ENCODE data around the gene ZNF804B.

ZNF804B gene

GRCh38 chr7:88965371-88965770, 205.9 kb downstream of the ZNF804B start:
- in situ Hi-C loops (cut with MboI; ENCODE audit: low sequenced_read_pairs): no loop called here

- in situ Hi-C loops (cut with MboI; ENCODE audit: low sequenced_read_pairs): no loop called here
Measured at GRCh38 chr7:88967432-88967831, 207.9 kb downstream of the ZNF804B start.

GRCh38 chr7:88969167-88969566, 209.7 kb downstream of the ZNF804B start:
- in situ Hi-C loops (cut with MboI; ENCODE audit: low sequenced_read_pairs): no loop called here

DNA sequence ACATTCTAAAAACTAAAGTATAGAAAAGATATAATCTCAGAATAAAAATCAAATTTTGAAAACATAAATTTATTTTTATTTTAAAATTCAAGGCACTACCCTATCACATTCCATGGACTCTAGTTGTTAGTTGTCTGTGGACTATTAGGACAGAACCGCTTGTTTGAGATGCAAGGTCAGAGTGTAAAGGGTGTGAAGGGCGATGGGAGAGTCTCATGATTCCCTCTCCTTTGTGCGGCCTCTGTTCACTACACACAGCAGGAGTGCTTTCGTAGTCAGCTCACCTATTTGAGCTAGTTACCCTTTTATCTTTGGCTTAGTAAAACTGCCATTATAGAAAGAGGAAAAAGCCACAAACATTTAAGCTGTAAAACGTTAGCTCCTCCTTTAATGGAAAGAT, 225.8 kb downstream of the ZNF804B start:
- in situ Hi-C loops (cut with MboI; ENCODE audit: low sequenced_read_pairs): no loop called here

- in situ Hi-C loops (cut with MboI; ENCODE audit: low sequenced_read_pairs): no loop called here
Measured at GRCh38 chr7:89001306-89001705, 241.8 kb downstream of the ZNF804B start.

- in situ Hi-C loops (cut with MboI; ENCODE audit: low sequenced_read_pairs): no loop called here
Measured at GRCh38 chr7:89002981-89003956, 243.8 kb downstream of the ZNF804B start.

- in situ Hi-C loops (cut with MboI; ENCODE audit: low sequenced_read_pairs): no loop called here
Measured at GRCh38 chr7:89012016-89012415, 252.5 kb downstream of the ZNF804B start.

- in situ Hi-C loops (cut with MboI; ENCODE audit: low sequenced_read_pairs): no loop called here
Measured at GRCh38 chr7:89017695-89018094, 258.2 kb downstream of the ZNF804B start.

GRCh38 chr7:89021741-89022140, 262.2 kb downstream of the ZNF804B start:
- in situ Hi-C loops (cut with MboI; ENCODE audit: low sequenced_read_pairs): no loop called here

- in situ Hi-C loops (cut with MboI; ENCODE audit: low sequenced_read_pairs): no loop called here
Measured at GRCh38 chr7:89023206-89023605, 263.7 kb downstream of the ZNF804B start.

DNA sequence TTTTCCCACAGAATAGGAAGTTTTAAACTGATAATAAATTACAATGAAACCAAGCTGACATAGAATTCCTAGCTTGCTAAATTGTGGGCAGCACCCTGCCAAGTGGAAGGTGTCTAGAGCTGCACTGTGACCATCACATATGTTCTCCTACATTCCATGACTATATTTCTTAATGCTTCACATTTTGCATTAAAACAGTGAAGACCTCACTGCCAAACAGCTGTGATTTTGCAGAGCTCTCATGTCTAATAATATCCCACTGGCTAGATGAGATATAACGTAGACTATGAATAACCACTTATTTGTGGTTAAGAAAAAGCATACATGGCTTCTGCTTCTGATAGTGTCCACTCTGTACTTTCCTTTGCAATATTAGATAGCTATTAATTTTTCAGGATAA, 264.4 kb downstream of the ZNF804B start:
- in situ Hi-C loops (cut with MboI; ENCODE audit: low sequenced_read_pairs): no loop called here

- in situ Hi-C loops (cut with MboI; ENCODE audit: low sequenced_read_pairs): no loop called here
Measured at GRCh38 chr7:89027781-89028180, 268.3 kb downstream of the ZNF804B start.

DNA sequence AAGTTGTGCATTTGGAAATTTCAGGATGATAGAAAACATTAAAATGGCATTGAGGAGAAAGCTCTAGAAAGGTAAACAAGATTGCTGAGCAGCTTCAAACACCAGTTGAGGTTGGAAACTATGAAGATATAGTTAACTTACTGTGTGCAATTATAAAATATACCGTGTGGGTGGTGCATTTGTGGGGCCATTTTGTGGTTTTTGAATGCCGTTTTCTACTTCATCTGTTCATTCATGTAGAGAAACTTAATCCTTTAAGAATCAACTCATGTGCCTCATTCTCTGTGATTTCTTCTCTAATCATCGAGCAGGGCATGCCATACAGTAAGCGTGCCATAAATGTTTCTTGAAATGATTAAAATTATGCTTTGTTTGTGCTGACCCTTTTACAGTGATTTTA, 268.8 kb downstream of the ZNF804B start:
- in situ Hi-C loops (cut with MboI; ENCODE audit: low sequenced_read_pairs): no loop called here

GRCh38 chr7:89029864-89030263, 270.4 kb downstream of the ZNF804B start:
- in situ Hi-C loops (cut with MboI; ENCODE audit: low sequenced_read_pairs): no loop called here

GRCh38 chr7:89041240-89041639, 281.7 kb downstream of the ZNF804B start:
- in situ Hi-C loops (cut with MboI; ENCODE audit: low sequenced_read_pairs): no loop called here

DNA sequence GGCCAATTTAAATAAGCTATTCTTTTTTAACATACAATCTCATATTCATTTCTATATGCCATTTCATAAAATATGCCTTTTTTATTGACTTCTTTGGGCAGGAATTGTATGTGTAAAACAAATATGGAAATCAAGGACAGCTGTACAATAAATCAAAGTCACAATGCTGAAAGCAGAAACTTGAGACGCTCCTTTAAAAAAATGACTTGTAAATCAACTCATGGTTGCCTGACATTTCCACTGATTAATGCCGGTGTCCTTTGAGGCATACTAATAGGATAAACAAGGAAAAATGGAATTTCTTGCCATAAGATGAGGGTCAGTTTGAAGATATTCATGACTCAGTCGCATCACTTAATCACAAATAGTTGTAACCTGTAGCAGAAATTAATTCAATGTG, 283.4 kb downstream of the ZNF804B start:
- in situ Hi-C loops (cut with MboI; ENCODE audit: low sequenced_read_pairs): no loop called here

GRCh38 chr7:89049043-89049442, 289.5 kb downstream of the ZNF804B start:
- in situ Hi-C loops (cut with MboI; ENCODE audit: low sequenced_read_pairs): no loop called here

GRCh38 chr7:89053130-89053529, 293.6 kb downstream of the ZNF804B start:
- in situ Hi-C loops (cut with MboI; ENCODE audit: low sequenced_read_pairs): no loop called here

DNA sequence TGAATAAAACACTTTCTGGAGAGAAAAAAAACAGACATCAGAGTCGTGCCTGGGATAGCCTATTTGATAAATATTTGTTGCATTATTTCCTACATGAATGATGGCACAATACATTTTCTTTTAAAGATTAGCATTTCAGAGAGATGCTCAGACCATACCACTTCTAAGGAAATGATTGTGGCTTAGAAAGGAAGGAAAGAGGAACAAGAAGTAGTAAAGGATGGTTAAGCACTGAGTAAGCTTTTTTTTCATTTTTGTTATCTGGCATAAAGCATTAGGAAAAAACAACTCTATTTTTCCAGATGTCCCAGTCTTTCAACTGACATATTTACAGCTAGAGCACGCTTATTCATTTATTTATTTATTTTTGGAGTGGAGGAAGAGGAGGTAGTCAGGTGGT, 294.9 kb downstream of the ZNF804B start:
- in situ Hi-C loops (cut with MboI; ENCODE audit: low sequenced_read_pairs): no loop called here

- in situ Hi-C loops (cut with MboI; ENCODE audit: low sequenced_read_pairs): no loop called here
Measured at GRCh38 chr7:89060234-89060633, 300.7 kb downstream of the ZNF804B start.

DNA sequence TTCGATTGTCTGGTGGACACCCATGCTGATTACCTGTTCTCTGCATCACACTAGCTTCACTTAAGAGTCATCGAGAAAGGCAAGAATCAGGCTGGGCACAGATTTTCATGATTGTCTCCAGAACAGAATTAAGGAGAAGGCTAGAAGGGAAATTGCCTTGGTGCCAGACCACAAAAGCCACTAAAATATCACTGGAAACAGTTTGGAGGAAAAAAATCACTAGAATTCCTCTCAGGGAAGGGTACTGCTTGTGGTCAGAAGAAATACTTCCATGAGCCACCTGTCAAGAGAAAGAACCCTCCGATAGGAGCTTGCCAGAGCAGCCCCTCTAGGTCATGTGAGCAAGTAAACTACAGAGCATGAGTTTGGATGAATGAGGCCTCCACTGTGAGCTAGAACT, 305.3 kb downstream of the ZNF804B start:
- in situ Hi-C loops (cut with MboI; ENCODE audit: low sequenced_read_pairs): no loop called here

DNA sequence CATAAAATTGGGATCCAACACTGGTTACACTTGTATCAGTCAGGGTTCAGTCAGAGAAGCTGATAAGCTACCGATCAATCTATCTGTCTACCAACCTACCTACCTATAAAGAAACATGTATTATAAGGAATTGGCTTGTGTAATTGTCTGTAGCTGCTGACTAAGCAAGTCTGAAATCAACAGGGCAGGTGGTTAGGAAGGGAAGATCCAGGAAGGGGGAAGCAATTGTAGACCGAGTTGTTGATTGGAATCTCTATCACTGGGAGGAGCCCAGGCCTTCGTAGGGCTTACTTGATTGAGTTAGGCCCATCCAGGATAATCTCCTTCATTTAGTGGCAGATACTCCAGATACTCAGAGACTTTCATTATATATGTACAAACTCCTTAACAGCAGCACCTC, 307.5 kb downstream of the ZNF804B start:
- in situ Hi-C loops (cut with MboI; ENCODE audit: low sequenced_read_pairs): no loop called here

DNA sequence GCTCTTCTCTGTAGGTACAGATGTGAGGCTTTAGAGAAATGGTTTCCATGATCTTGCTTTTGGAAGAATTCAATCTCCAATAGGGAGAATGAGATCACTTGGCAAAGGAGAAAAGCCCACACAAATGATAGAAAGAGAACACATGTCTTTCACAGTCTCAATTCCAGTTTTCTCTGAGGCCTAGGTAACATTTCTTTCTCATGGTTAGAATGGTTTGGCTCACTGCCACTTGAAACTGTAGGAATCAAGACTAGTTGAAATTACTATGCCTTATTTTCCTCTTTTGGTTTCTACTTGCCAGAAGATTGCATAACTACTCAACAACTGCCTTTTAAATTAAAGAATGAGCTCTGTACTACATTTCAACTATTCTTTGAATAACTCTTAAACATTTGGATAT, 312.6 kb downstream of the ZNF804B start:
- in situ Hi-C loops (cut with MboI; ENCODE audit: low sequenced_read_pairs): no loop called here
